ENCODE data around the gene PTPRS.

PTPRS gene

GRCh38 chr19:5345895-5346386 lies 5.3 kb upstream of the PTPRS start:
- in situ Hi-C loops (cut with MboI; ENCODE audit: low pct_unique_long_range_greater_than_20kb, low sequenced_read_pairs, unreplicated experiment) = no loop called here
- no peak for TF ChIP-seq CTCF (IDR thresholded peaks at IDR 0.05; ENCODE audit: extremely low read depth, insufficient read depth, missing control alignments)
- no peak for DNase-seq (ENCODE audit: low spot score)

GRCh38 chr19:5343848-5344247 lies 3.2 kb upstream of the PTPRS start:
- DNase-seq (ENCODE audit: low spot score) = no peak
- no peak for TF ChIP-seq CTCF (IDR thresholded peaks at IDR 0.05; ENCODE audit: extremely low read depth, insufficient read depth, missing control alignments)
- in situ Hi-C loops (cut with MboI; ENCODE audit: low pct_unique_long_range_greater_than_20kb, low sequenced_read_pairs, unreplicated experiment) = no loop called here

GRCh38 chr19:5342573-5343201 lies 2.1 kb upstream of the PTPRS start:
- DNase-seq (ENCODE audit: low spot score) = no peak
- TF ChIP-seq CTCF (IDR thresholded peaks at IDR 0.05; ENCODE audit: extremely low read depth, insufficient read depth, missing control alignments) = no peak
- in situ Hi-C loops (cut with MboI; ENCODE audit: low pct_unique_long_range_greater_than_20kb, low sequenced_read_pairs, unreplicated experiment) = no loop called here

GRCh38 chr19:5341981-5342380 lies 1.4 kb upstream of the PTPRS start:
- in situ Hi-C loops (cut with MboI; ENCODE audit: low pct_unique_long_range_greater_than_20kb, low sequenced_read_pairs, unreplicated experiment) = no loop called here
- no peak for DNase-seq (ENCODE audit: low spot score)
- TF ChIP-seq CTCF (IDR thresholded peaks at IDR 0.05; ENCODE audit: extremely low read depth, insufficient read depth, missing control alignments) = no peak

- no peak for DNase-seq (ENCODE audit: low spot score)
- in situ Hi-C loops (cut with MboI; ENCODE audit: low pct_unique_long_range_greater_than_20kb, low sequenced_read_pairs, unreplicated experiment) = no loop called here
- TF ChIP-seq CTCF (IDR thresholded peaks at IDR 0.05; ENCODE audit: extremely low read depth, insufficient read depth, missing control alignments) = no peak
These were observed 822 bp upstream of the PTPRS start for GRCh38 chr19:5341448-5341820.

GRCh38 chr19:5339950-5340636 lies 519 bp downstream of the PTPRS start:
- peak; percentile 73 for DNase-seq (ENCODE audit: low spot score)
- peak; percentile 41 for TF ChIP-seq CTCF (IDR thresholded peaks at IDR 0.05; ENCODE audit: extremely low read depth, insufficient read depth, missing control alignments)
- in situ Hi-C loops (cut with MboI; ENCODE audit: low pct_unique_long_range_greater_than_20kb, low sequenced_read_pairs, unreplicated experiment) = no loop called here
